ENCODE measurements around the gene ARSI.

The ARSI gene

GRCh38 chr5:150327139-150327538 is 24.4 kb upstream of the ARSI start:
- DNase-seq (ENCODE audit: low read depth), result no peak
- TF ChIP-seq, protein P1, sequence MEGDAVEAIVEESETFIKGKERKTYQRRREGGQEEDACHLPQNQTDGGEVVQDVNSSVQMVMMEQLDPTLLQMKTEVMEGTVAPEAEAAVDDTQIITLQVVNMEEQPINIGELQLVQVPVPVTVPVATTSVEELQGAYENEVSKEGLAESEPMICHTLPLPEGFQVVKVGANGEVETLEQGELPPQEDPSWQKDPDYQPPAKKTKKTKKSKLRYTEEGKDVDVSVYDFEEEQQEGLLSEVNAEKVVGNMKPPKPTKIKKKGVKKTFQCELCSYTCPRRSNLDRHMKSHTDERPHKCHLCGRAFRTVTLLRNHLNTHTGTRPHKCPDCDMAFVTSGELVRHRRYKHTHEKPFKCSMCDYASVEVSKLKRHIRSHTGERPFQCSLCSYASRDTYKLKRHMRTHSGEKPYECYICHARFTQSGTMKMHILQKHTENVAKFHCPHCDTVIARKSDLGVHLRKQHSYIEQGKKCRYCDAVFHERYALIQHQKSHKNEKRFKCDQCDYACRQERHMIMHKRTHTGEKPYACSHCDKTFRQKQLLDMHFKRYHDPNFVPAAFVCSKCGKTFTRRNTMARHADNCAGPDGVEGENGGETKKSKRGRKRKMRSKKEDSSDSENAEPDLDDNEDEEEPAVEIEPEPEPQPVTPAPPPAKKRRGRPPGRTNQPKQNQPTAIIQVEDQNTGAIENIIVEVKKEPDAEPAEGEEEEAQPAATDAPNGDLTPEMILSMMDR (conservative IDR thresholded peaks at IDR 0.05; ENCODE audit: low read length), result no peak
- no peak overlapping the region for H3K4me3 ChIP-seq (ENCODE audit: low read length)

DNA sequence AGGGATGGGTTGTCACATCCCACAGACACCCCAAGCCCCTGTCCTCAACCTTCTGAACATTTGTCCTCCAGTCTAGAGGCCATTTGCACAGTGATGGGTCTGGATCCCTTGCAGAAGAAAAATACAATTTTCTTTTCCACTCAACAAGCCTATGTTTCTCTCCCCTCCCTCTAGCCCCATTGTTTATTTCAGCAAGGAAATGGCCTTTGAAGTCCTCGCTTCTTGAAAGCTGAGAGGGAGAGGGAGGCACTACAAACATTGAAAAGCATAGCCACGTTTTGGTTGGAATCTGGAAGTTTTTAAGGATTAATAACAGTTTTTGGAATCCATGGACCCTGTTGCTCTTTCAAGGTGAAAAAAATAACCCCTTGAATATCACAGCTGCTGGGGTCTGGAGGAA is 24.0 kb upstream of the ARSI start:
- DNase-seq (ENCODE audit: low read depth), result no peak
- TF ChIP-seq, protein P1 (conservative IDR thresholded peaks at IDR 0.05; ENCODE audit: low read length), result no peak
- H3K4me3 ChIP-seq (ENCODE audit: low read length), result no peak overlapping the region

DNA sequence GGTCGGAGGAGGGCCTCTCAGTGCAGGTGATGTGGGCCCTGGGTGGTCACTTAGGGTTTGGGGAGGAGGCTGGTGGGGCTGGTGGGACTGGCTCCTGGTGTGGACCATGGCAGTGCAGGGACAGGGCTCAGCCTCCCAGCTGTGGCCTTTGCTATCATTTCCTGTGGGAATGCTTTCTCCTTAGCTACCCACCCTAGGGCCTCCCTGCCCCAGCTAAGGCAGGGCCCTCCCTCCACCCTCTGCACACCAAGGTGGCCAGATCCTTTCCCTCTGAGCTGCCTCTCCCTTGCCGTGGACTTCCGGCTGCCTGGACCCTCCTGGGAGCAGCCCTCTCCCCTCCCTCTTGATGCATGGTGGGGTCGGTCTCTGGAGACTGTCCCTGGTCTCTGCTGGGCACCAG is 22.7 kb upstream of the ARSI start:
- DNase-seq (ENCODE audit: low read depth), result no peak
- TF ChIP-seq, protein P1 (conservative IDR thresholded peaks at IDR 0.05; ENCODE audit: low read length), result no peak
- H3K4me3 ChIP-seq (ENCODE audit: low read length), result no peak overlapping the region

- TF ChIP-seq, protein P1 (conservative IDR thresholded peaks at IDR 0.05; ENCODE audit: low read length), result no peak
- no peak overlapping the region for H3K4me3 ChIP-seq (ENCODE audit: low read length)
- DNase-seq (ENCODE audit: low read depth), result no peak
These were observed 21.1 kb upstream of the ARSI start for GRCh38 chr5:150323819-150324218.

GRCh38 chr5:150323092-150323491 is 20.4 kb upstream of the ARSI start:
- H3K4me3 ChIP-seq (ENCODE audit: low read length), result no peak overlapping the region
- TF ChIP-seq, protein P1 (conservative IDR thresholded peaks at IDR 0.05; ENCODE audit: low read length), result no peak
- DNase-seq (ENCODE audit: low read depth), result peak; percentile 29

- peak; percentile 44 for DNase-seq (ENCODE audit: low read depth)
- no peak overlapping the region for H3K4me3 ChIP-seq (ENCODE audit: low read length)
- TF ChIP-seq, protein P1 (conservative IDR thresholded peaks at IDR 0.05; ENCODE audit: low read length), result no peak
These were observed 19.5 kb upstream of the ARSI start for GRCh38 chr5:150322202-150322601.

DNA sequence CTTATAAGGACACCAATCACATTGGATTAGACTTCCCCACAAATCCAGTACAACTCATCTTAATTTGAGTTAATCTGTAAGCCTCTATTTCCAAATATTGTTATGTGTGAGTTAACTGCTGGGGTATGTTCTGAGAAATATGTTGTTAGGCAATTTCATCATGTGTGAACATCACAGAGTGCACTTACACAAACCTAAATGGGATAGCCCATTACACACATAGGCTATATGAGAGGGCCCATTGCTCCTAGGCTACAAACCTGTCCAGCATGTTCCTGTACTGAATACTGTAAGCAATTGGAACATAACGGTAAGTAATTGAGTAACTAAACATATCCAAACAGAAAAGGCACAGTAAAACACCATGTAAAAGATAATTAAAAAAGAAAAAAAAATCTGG is 19.1 kb upstream of the ARSI start:
- peak; percentile 42 for DNase-seq (ENCODE audit: low read depth)
- H3K4me3 ChIP-seq (ENCODE audit: low read length), result no peak overlapping the region
- TF ChIP-seq, protein P1 (conservative IDR thresholded peaks at IDR 0.05; ENCODE audit: low read length), result no peak

All from AG10803 (cell line).